Stomach smooth muscle (tissue), 2 donors: ENCODE results near the gene NUP93.
"Not testable (repeated sequence)": the region's sequence is repeated elsewhere in the genome, so short reads cannot be mapped to it uniquely, and the experiment has no call there.

Experiments
- H3K27ac ChIP-seq: one replicate; pipeline ENCODE4 v1.7.0; 2013; ENCODE audit warnings: mild to moderate bottlenecking, low read length, inconsistent platforms
- H3K27me3 ChIP-seq, 2 donors: one replicate each; pipeline ENCODE4 v1.7.0; 2013; ENCODE audit warnings: low read length in 2 of 2; ENCODE audit not compliant: insufficient read depth in 2 of 2, control insufficient read depth in 1 of 2
- H3K36me3 ChIP-seq, 2 donors: one replicate each; pipeline ENCODE4 v1.7.0; 2013; ENCODE audit warnings: low read length in 2 of 2; ENCODE audit not compliant: control insufficient read depth in 2 of 2, insufficient read depth in 2 of 2
- H3K4me1 ChIP-seq: one replicate; pipeline ENCODE4 v1.7.0; 2013; ENCODE audit warnings: low read length; ENCODE audit not compliant: control insufficient read depth, insufficient read depth
- H3K4me3 ChIP-seq, 2 donors: one replicate each; pipeline ENCODE4 v1.7.0; 2013; ENCODE audit warnings: low read length in 2 of 2
- H3K9ac ChIP-seq, 2 donors: one replicate each; pipeline ENCODE4 v1.7.0; 2013; ENCODE audit warnings: low read length in 2 of 2, mild to moderate bottlenecking in 1 of 2
- H3K9me3 ChIP-seq, 2 donors: one replicate each; pipeline ENCODE4 v1.7.0; 2013; ENCODE audit warnings: low read length in 2 of 2; ENCODE audit not compliant: control insufficient read depth in 2 of 2
- donor health status: healthy.
- donor health status: Pancreatic carcinoma.

The NUP93 gene

GRCh38 chr16:56728980-56729734 lies 772 bp upstream of the NUP93 start:
- Histone ChIP-seq H3K27me3 (no peaks in the 10 kb centered on the region), H3K4me1 (peaks cover 14% of the 10 kb centered on the region), H3K36me3 (no peaks in the 10 kb centered on the region), H3K27ac (peak overlapping the region; percentile 63), H3K4me3 (peak overlapping the region; percentile 93 to 96), H3K9me3 (no peaks in the 10 kb centered on the region), H3K9ac (peak overlapping the region; percentile 80 to 88)

GRCh38 chr16:56732366-56732765 lies 2.4 kb downstream of the NUP93 start:
- no peaks in the 10 kb centered on the region for H3K9me3 ChIP-seq
- no peak overlapping the region for H3K27ac ChIP-seq
- no peaks in the 10 kb centered on the region for H3K36me3 ChIP-seq
- no peak overlapping the region for H3K9ac ChIP-seq
- H3K4me3 ChIP-seq = no peak overlapping the region
- peaks cover 14% of the 10 kb centered on the region for H3K4me1 ChIP-seq
- no peaks in the 10 kb centered on the region for H3K27me3 ChIP-seq

GRCh38 chr16:56732832-56733231 lies 2.9 kb downstream of the NUP93 start:
- H3K4me3 ChIP-seq = no peak overlapping the region
- H3K27ac ChIP-seq = no peak overlapping the region
- no peaks in the 10 kb centered on the region for H3K9me3 ChIP-seq
- no peaks in the 10 kb centered on the region for H3K27me3 ChIP-seq
- H3K36me3 ChIP-seq = no peaks in the 10 kb centered on the region
- H3K9ac ChIP-seq = no peak overlapping the region
- H3K4me1 ChIP-seq = peaks cover 14% of the 10 kb centered on the region

- Histone ChIP-seq H3K9me3 (no peaks in the 10 kb centered on the region), H3K27ac (no peak overlapping the region), H3K4me1 (peaks cover 8% of the 10 kb centered on the region), H3K36me3 (no peaks in the 10 kb centered on the region), H3K27me3 (no peaks in the 10 kb centered on the region), H3K4me3 (no peak overlapping the region), H3K9ac (no peak overlapping the region)
Observed at GRCh38 chr16:56734429-56734828, 4.5 kb downstream of the NUP93 start.

GRCh38 chr16:56736476-56736875 lies 6.5 kb downstream of the NUP93 start:
- Histone ChIP-seq H3K9me3 (no peaks in the 10 kb centered on the region), H3K9ac (no peak overlapping the region), H3K36me3 (no peaks in the 10 kb centered on the region), H3K27ac (no peak overlapping the region), H3K4me1 (no peaks in the 10 kb centered on the region), H3K4me3 (no peak overlapping the region), H3K27me3 (no peaks in the 10 kb centered on the region)

GRCh38 chr16:56737539-56737938 lies 7.6 kb downstream of the NUP93 start:
- Histone ChIP-seq H3K9ac (no peak overlapping the region), H3K27ac (no peak overlapping the region), H3K4me1 (peaks cover 3% of the 10 kb centered on the region)

GRCh38 chr16:56738221-56738620 lies 8.3 kb downstream of the NUP93 start:
- H3K4me3 ChIP-seq = no peak overlapping the region
- no peaks in the 10 kb centered on the region for H3K36me3 ChIP-seq
- H3K9me3 ChIP-seq = no peaks in the 10 kb centered on the region
- no peak overlapping the region for H3K27ac ChIP-seq
- no peaks in the 10 kb centered on the region for H3K27me3 ChIP-seq
- H3K9ac ChIP-seq = no peak overlapping the region
- H3K4me1 ChIP-seq = peaks cover 3% of the 10 kb centered on the region

More at GRCh38 chr16:56737539-56737938, 7.6 kb downstream of the NUP93 start:
- Histone ChIP-seq H3K9me3 (no peaks in the 10 kb centered on the region), H3K36me3 (no peaks in the 10 kb centered on the region), H3K27me3 (no peaks in the 10 kb centered on the region), H3K4me3 (no peak overlapping the region)

- not testable (repeated sequence) for H3K27me3 ChIP-seq, H3K9ac ChIP-seq, H3K4me1 ChIP-seq, H3K4me3 ChIP-seq, H3K27ac ChIP-seq, H3K36me3 ChIP-seq, H3K9me3 ChIP-seq
Observed at GRCh38 chr16:56739378-56739777, 9.4 kb downstream of the NUP93 start.

- Histone ChIP-seq H3K27ac (no peak overlapping the region), H3K36me3 (no peaks in the 10 kb centered on the region), H3K4me3 (no peak overlapping the region), H3K9me3 (no peaks in the 10 kb centered on the region), H3K27me3 (no peaks in the 10 kb centered on the region), H3K4me1 (peaks cover 3% of the 10 kb centered on the region), H3K9ac (no peak overlapping the region)
Observed at GRCh38 chr16:56741399-56741798, 11.5 kb downstream of the NUP93 start.

GRCh38 chr16:56742030-56742984 lies 12.4 kb downstream of the NUP93 start:
- Histone ChIP-seq H3K9me3 (no peaks in the 10 kb centered on the region), H3K27ac (no peak overlapping the region), H3K36me3 (no peaks in the 10 kb centered on the region), H3K4me3 (no peak overlapping the region), H3K27me3 (no peaks in the 10 kb centered on the region), H3K4me1 (peaks cover 3% of the 10 kb centered on the region), H3K9ac (no peak overlapping the region)
